Gastrocnemius medialis (tissue), 4 donors: ENCODE measurements around the gene C6orf120.
A peak's percentile ranks its signal among the peaks of the same experiment; 100 is the strongest.

Source experiments
- POLR2A ChIP-seq, 2 donors: fragments of 450-650 bp; IDR thresholded peaks; one replicate each; pipeline ENCODE4 v1.6.1; 2017; ENCODE audit warnings: antibody characterized with exemption in 2 of 2, mild to moderate bottlenecking in 2 of 2, moderate library complexity in 2 of 2
- TF ChIP-seq, protein P1 (sequence below), 5 experiments: fragments of 450-650 bp in 3 of 5; fragments of 200-600 bp in 2 of 5; sonication (generic) in 2 of 5; IDR thresholded peaks in 4 of 5; conservative IDR thresholded peaks in 1 of 5; 1 replicate in 4 of 5; 2 replicates in 1 of 5; pipeline ENCODE4 v1.5.1; 2016 to 2019; ENCODE audit warnings: antibody characterized with exemption in 5 of 5, mild to moderate bottlenecking in 3 of 5, moderate library complexity in 3 of 5

DNA sequence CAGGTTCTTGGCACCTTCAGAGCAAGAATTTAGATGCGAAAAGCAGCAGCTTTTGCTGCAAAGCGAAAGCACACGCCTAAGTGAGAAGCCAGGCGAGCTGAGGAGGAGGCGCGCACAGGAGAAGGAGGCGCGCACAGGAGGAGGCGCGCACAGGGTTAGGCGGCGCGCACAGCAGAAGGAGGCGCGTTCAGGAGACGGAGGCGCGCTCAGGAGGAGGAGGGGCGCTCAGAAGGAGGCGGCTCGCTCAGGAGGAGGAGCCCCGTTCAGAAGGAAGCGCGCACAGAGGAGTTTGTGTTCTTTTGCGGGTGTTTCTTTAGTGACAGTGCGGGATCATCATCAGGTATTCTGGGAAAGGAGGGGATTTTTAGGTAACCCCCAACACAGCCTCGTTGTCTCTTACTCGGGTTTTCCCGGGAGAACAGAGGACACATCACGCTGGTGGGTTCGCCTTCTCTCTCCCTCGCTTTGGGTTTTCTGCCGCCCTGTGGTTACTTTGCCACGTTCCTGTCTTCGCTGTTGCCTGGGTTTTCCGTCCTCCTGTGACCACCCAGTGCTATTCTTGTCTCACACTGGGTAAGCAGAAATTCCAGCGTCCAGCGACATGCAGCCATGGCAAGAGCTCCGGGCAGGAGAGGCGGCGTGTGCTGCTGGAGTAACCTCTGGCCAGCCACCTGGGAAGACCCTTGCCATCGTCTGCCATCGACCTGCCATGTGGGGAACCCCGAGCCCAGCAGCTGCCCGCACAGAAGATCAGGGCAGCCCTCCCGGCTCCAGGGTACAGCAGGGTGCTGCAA lies 47.1 kb upstream of the C6orf120 start:
- TF ChIP-seq, protein P1, sequence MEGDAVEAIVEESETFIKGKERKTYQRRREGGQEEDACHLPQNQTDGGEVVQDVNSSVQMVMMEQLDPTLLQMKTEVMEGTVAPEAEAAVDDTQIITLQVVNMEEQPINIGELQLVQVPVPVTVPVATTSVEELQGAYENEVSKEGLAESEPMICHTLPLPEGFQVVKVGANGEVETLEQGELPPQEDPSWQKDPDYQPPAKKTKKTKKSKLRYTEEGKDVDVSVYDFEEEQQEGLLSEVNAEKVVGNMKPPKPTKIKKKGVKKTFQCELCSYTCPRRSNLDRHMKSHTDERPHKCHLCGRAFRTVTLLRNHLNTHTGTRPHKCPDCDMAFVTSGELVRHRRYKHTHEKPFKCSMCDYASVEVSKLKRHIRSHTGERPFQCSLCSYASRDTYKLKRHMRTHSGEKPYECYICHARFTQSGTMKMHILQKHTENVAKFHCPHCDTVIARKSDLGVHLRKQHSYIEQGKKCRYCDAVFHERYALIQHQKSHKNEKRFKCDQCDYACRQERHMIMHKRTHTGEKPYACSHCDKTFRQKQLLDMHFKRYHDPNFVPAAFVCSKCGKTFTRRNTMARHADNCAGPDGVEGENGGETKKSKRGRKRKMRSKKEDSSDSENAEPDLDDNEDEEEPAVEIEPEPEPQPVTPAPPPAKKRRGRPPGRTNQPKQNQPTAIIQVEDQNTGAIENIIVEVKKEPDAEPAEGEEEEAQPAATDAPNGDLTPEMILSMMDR (IDR thresholded peaks at IDR 0.05 in 4 of 5, conservative IDR thresholded peaks at IDR 0.05 in 1 of 5) = peak in 2 of 5 experiments; percentile 10 to 21
- peak in 1 of 2 donors; percentile 38 for TF ChIP-seq POLR2A (IDR thresholded peaks at IDR 0.05)
